Measurements from ENCODE around the gene ROR2. TPM values are rescaled to one million over a fixed set of nuclear protein-coding genes. Genes with fewer than 3 reads are reported as not detected.

Gene ROR2
- total RNA-seq, 1 experiment from 2014 or later = 5.9 TPM

DNA sequence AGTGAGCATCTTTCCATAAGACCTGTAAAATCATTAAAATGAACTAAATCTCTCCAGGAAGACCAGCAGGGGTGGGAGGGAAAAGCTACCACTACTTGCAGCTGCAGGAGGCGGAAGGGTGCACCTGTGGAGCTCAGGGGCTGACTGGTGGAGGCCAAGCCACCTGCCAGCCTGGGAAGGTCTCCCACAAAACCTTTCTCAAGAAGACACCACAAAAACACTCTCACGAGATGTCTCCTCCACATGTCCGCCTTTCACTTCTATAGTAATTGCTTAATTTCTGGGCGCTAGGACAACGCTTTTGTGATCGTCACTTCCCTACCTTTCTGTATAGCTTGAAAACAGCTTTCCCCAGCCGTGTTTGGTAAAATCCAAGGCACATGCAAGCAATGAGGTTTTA is 114.4 kb downstream of the ROR2 start:
- intact Hi-C loops (cut with micrococcal nuclease; ENCODE audit: unreplicated experiment) (no loop called here), in situ Hi-C loops (cut with HindIII; ENCODE audit: low pct_unique_long_range_greater_than_20kb, low sequenced_read_pairs) (no loop called here)
- Histone ChIP-seq H3K36me3 (ENCODE audit: control insufficient read depth, insufficient read depth, low read length) (no peaks in the 10 kb centered on the region), H3K4me3 (ENCODE audit: low read depth in 2 of 2, low read length in 2 of 2) (no peak overlapping the region), H3K27ac (ENCODE audit: low read length) (no peak overlapping the region), H3K9me3 (ENCODE audit: control insufficient read depth, insufficient read depth, low read depth, low read length) (no peaks in the 10 kb centered on the region), H3K4me1 (ENCODE audit: control insufficient read depth, insufficient read depth, low read length) (no peaks in the 10 kb centered on the region; the same call in 1 of the 2 replicates), H3K27me3 (ENCODE audit: control insufficient read depth, insufficient read depth, low read length) (no peaks in the 10 kb centered on the region)
- no TSS peak for BruUV-seq (replicated peaks)
- ChIA-PET CTCF (no interaction called here), POLR2A (no interaction called here)
- ATAC-seq (no peak), DNase-seq (ENCODE audit: low read depth, low spot score) (no peak)
- TF ChIP-seq SIN3A (IDR thresholded peaks at IDR 0.05; ENCODE audit: borderline replicate concordance, insufficient read depth, low read depth, low read length) = no peak
- TF ChIP-seq, protein P1, sequence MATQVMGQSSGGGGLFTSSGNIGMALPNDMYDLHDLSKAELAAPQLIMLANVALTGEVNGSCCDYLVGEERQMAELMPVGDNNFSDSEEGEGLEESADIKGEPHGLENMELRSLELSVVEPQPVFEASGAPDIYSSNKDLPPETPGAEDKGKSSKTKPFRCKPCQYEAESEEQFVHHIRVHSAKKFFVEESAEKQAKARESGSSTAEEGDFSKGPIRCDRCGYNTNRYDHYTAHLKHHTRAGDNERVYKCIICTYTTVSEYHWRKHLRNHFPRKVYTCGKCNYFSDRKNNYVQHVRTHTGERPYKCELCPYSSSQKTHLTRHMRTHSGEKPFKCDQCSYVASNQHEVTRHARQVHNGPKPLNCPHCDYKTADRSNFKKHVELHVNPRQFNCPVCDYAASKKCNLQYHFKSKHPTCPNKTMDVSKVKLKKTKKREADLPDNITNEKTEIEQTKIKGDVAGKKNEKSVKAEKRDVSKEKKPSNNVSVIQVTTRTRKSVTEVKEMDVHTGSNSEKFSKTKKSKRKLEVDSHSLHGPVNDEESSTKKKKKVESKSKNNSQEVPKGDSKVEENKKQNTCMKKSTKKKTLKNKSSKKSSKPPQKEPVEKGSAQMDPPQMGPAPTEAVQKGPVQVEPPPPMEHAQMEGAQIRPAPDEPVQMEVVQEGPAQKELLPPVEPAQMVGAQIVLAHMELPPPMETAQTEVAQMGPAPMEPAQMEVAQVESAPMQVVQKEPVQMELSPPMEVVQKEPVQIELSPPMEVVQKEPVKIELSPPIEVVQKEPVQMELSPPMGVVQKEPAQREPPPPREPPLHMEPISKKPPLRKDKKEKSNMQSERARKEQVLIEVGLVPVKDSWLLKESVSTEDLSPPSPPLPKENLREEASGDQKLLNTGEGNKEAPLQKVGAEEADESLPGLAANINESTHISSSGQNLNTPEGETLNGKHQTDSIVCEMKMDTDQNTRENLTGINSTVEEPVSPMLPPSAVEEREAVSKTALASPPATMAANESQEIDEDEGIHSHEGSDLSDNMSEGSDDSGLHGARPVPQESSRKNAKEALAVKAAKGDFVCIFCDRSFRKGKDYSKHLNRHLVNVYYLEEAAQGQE (IDR thresholded peaks at IDR 0.05; ENCODE audit: insufficient read depth in 1 of 2, low read depth in 2 of 2, low read length in 1 of 2) = no peak
- TF ChIP-seq, protein P2, sequence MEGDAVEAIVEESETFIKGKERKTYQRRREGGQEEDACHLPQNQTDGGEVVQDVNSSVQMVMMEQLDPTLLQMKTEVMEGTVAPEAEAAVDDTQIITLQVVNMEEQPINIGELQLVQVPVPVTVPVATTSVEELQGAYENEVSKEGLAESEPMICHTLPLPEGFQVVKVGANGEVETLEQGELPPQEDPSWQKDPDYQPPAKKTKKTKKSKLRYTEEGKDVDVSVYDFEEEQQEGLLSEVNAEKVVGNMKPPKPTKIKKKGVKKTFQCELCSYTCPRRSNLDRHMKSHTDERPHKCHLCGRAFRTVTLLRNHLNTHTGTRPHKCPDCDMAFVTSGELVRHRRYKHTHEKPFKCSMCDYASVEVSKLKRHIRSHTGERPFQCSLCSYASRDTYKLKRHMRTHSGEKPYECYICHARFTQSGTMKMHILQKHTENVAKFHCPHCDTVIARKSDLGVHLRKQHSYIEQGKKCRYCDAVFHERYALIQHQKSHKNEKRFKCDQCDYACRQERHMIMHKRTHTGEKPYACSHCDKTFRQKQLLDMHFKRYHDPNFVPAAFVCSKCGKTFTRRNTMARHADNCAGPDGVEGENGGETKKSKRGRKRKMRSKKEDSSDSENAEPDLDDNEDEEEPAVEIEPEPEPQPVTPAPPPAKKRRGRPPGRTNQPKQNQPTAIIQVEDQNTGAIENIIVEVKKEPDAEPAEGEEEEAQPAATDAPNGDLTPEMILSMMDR (IDR thresholded peaks at IDR 0.05) = no peak
- TF ChIP-seq TCF7L2 (IDR thresholded peaks at IDR 0.05; ENCODE audit: low read depth, low read length) = no peak
- TF ChIP-seq POLR2AphosphoS5 (IDR thresholded peaks at IDR 0.05; ENCODE audit: low read depth, low read length) = no peak

DNA sequence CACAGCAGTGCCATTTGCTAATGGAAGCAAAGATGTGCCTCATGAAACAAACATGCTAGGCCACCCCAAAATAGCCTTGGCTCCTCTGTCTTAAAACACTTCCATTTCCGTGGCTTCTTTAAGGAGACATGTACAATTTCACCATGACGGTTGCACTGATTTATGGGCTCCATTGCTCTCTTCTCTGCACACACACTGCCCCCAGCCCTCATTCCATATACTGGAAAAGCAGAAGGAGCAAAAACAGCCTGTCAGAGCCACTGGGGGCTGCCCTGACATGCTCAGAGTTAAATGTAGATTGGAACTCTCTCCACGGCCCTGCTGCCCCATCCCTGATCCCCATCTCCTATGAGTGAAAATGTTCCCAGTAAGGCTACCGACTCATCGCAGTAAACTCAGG is 114.8 kb downstream of the ROR2 start:
- no peak for ATAC-seq
- TF ChIP-seq, protein P1 (IDR thresholded peaks at IDR 0.05; ENCODE audit: insufficient read depth in 1 of 2, low read depth in 2 of 2, low read length in 1 of 2) = no peak
- TF ChIP-seq, protein P2 (IDR thresholded peaks at IDR 0.05) = no peak
- TF ChIP-seq SIN3A (IDR thresholded peaks at IDR 0.05; ENCODE audit: borderline replicate concordance, insufficient read depth, low read depth, low read length) = no peak
- TF ChIP-seq POLR2AphosphoS5 (IDR thresholded peaks at IDR 0.05; ENCODE audit: low read depth, low read length) = no peak
- TF ChIP-seq TCF7L2 (IDR thresholded peaks at IDR 0.05; ENCODE audit: low read depth, low read length) = no peak
- no TSS peak for BruUV-seq (replicated peaks)

More for the DNA sequence above, 114.8 kb downstream of the ROR2 start:
- ChIA-PET CTCF (no interaction called here), POLR2A (no interaction called here)
- intact Hi-C loops (cut with micrococcal nuclease; ENCODE audit: unreplicated experiment) = no loop called here
- in situ Hi-C loops (cut with HindIII; ENCODE audit: low pct_unique_long_range_greater_than_20kb, low sequenced_read_pairs) = no loop called here
- Histone ChIP-seq H3K4me3 (ENCODE audit: low read depth in 2 of 2, low read length in 2 of 2) (no peak overlapping the region), H3K36me3 (ENCODE audit: control insufficient read depth, insufficient read depth, low read length) (no peaks in the 10 kb centered on the region), H3K9me3 (ENCODE audit: control insufficient read depth, insufficient read depth, low read depth, low read length) (no peaks in the 10 kb centered on the region), H3K27ac (ENCODE audit: low read length) (no peak overlapping the region), H3K27me3 (ENCODE audit: control insufficient read depth, insufficient read depth, low read length) (no peaks in the 10 kb centered on the region), H3K4me1 (ENCODE audit: control insufficient read depth, insufficient read depth, low read length) (no peaks in the 10 kb centered on the region; the same call in 1 of the 2 replicates)
- DNase-seq (ENCODE audit: low read depth, low spot score) = no peak

Measured in Panc1 (cell line).